D721Med (cell line): ENCODE measurements around the gene IL31RA.

Experiments
- DNase-seq: peaks from one replicate; pipeline ENCODE4 v3.0.0; 2011; ENCODE audit warnings: low spot score; ENCODE audit not compliant: insufficient read length
- FAIRE-seq: peaks from 2 replicates; lab custom pipeline; 2011; peaks lifted over from hg19 to GRCh38; lab: Jason Lieb, UNC
- CTCF ChIP-seq: IDR thresholded peaks from 2 replicates; pipeline ENCODE4 v1.5.1; 2012; ENCODE audit warnings: mild to moderate bottlenecking, control low read depth; ENCODE audit not compliant: insufficient read depth; ENCODE audit errors: missing control alignments

IL31RA gene

GRCh38 chr5:55851675-55851979 lies 470 bp downstream of the IL31RA start:
- DNase-seq (no peak), FAIRE-seq (no peak)
- TF ChIP-seq CTCF: no peak

GRCh38 chr5:55852503-55852902 lies 1.3 kb downstream of the IL31RA start:
- FAIRE-seq (no peak), DNase-seq (no peak)
- no peak for TF ChIP-seq CTCF

GRCh38 chr5:55853041-55853670 lies 2.0 kb downstream of the IL31RA start:
- FAIRE-seq (no peak), DNase-seq (no peak)
- TF ChIP-seq CTCF: no peak

GRCh38 chr5:55853818-55854217 lies 2.7 kb downstream of the IL31RA start:
- FAIRE-seq (no peak), DNase-seq (no peak)

GRCh38 chr5:55855509-55855908 lies 4.4 kb downstream of the IL31RA start:
- FAIRE-seq (no peak), DNase-seq (no peak)
- TF ChIP-seq CTCF: no peak

More at GRCh38 chr5:55853818-55854217, 2.7 kb downstream of the IL31RA start:
- no peak for TF ChIP-seq CTCF

GRCh38 chr5:55856516-55857246 lies 5.5 kb downstream of the IL31RA start:
- no peak for DNase-seq
- TF ChIP-seq CTCF: no peak
- no peak for FAIRE-seq

GRCh38 chr5:55857247-55857640 lies 6.1 kb downstream of the IL31RA start:
- no peak for TF ChIP-seq CTCF
- no peak for FAIRE-seq
- no peak for DNase-seq
